Epithelial cell of esophagus (primary cell): ENCODE data around the gene KIAA1217.

ENCODE experiments used
- DNase-seq: peaks from one replicate; pipeline ENCODE4 v3.0.0; 2010; ENCODE audit warnings: low read depth
- H3K4me3 ChIP-seq: 2 replicates; pipeline ENCODE4 v1.5.1; 2011; ENCODE audit warnings: mild to moderate bottlenecking, low read length, control low read depth
- CTCF ChIP-seq: IDR thresholded peaks from 2 replicates; pipeline ENCODE4 v1.5.1; 2011; ENCODE audit warnings: low read depth, mild to moderate bottlenecking, low read length, control low read depth, inconsistent platforms; ENCODE audit not compliant: insufficient read depth; ENCODE audit errors: missing control alignments

The KIAA1217 gene

GRCh38 chr10:24453973-24454372, 245.0 kb downstream of the KIAA1217 start:
- H3K4me3 ChIP-seq, result no peak overlapping the region
- DNase-seq, result no peak
- TF ChIP-seq CTCF, result no peak

GRCh38 chr10:24455447-24455846, 246.5 kb downstream of the KIAA1217 start:
- no peak for DNase-seq
- TF ChIP-seq CTCF, result no peak
- no peak overlapping the region for H3K4me3 ChIP-seq

- peak; percentile 98 for DNase-seq
Observed at GRCh38 chr10:24456322-24456721, 247.4 kb downstream of the KIAA1217 start.

GRCh38 chr10:24457661-24458318, 248.9 kb downstream of the KIAA1217 start:
- H3K4me3 ChIP-seq, result no peak overlapping the region
- TF ChIP-seq CTCF, result no peak
- DNase-seq, result peak; percentile 93

More at GRCh38 chr10:24456322-24456721, 247.4 kb downstream of the KIAA1217 start:
- no peak for TF ChIP-seq CTCF
- no peak overlapping the region for H3K4me3 ChIP-seq

GRCh38 chr10:24459836-24460235, 250.9 kb downstream of the KIAA1217 start:
- DNase-seq, result no peak
- no peak for TF ChIP-seq CTCF
- no peak overlapping the region for H3K4me3 ChIP-seq

- no peak overlapping the region for H3K4me3 ChIP-seq
- no peak for TF ChIP-seq CTCF
- DNase-seq, result no peak
Observed at GRCh38 chr10:24462291-24462813, 253.4 kb downstream of the KIAA1217 start.

- no peak overlapping the region for H3K4me3 ChIP-seq
- TF ChIP-seq CTCF, result no peak
- no peak for DNase-seq
Observed at GRCh38 chr10:24462889-24463552, 254.1 kb downstream of the KIAA1217 start.
